HepG2 (cell line): ENCODE results near the gene UGGT1. TPM values are rescaled to one million over a fixed set of nuclear protein-coding genes. Genes with fewer than 3 reads are reported as not detected.

ENCODE experiments used
- ARHGAP35 ChIP-seq: sonication (generic); formaldehyde crosslinking; IDR thresholded peaks from 2 replicates; pipeline ENCODE4 v1.9.0; 2022; ENCODE audit warnings: mild to moderate bottlenecking, inconsistent platforms, moderate library complexity, missing genetic modification reagents, borderline replicate concordance
- CHD2 ChIP-seq: IDR thresholded peaks from 2 replicates; pipeline ENCODE4 v1.6.1; 2011; ENCODE audit warnings: low read depth, low read length, improper control_type of control experiment
- FOXK2 ChIP-seq: fragments of 450-650 bp; IDR thresholded peaks from 2 replicates; pipeline ENCODE4 v1.6.1; 2016
- HOXA3 ChIP-seq: sonication (generic); formaldehyde crosslinking; IDR thresholded peaks from 2 replicates; pipeline ENCODE4 v1.5.0; 2020; ENCODE audit warnings: missing genetic modification reagents
- IKZF1 ChIP-seq: fragments of 450-650 bp; IDR thresholded peaks from 2 replicates; pipeline ENCODE4 v1.7.1; 2016
- MTA1 ChIP-seq: sonication (generic); formaldehyde crosslinking; IDR thresholded peaks from 2 replicates; pipeline ENCODE4 v1.4.0; 2020; ENCODE audit warnings: missing genetic modification reagents, mild to moderate bottlenecking, borderline replicate concordance
- NR2C2 ChIP-seq: sonication (generic); formaldehyde crosslinking; IDR thresholded peaks from 2 replicates; pipeline ENCODE4 v1.4.0; 2020; ENCODE audit warnings: missing genetic modification reagents, mild to moderate bottlenecking, moderate library complexity, borderline replicate concordance
- SIX1 ChIP-seq: sonication (generic); formaldehyde crosslinking; IDR thresholded peaks from 2 replicates; pipeline ENCODE4 v1.4.0; 2020; ENCODE audit warnings: missing genetic modification reagents, borderline replicate concordance
- TEAD3 ChIP-seq: optimal IDR thresholded peaks from 2 replicates; pipeline ENCODE3; 2016; ENCODE audit warnings: borderline replicate concordance
- TOPORS ChIP-seq: sonication (generic); formaldehyde crosslinking; IDR thresholded peaks from 2 replicates; pipeline ENCODE4 v1.8.0; 2023; ENCODE audit warnings: mild to moderate bottlenecking, missing genetic modification reagents
- ZNF143 ChIP-seq: sonication (generic); formaldehyde crosslinking; IDR thresholded peaks from 2 replicates; pipeline ENCODE4 v1.4.0; 2020; ENCODE audit warnings: missing genetic modification reagents
- ZNF17 ChIP-seq: sonication (generic); formaldehyde crosslinking; IDR thresholded peaks from 2 replicates; pipeline ENCODE4 v1.5.0; 2020; ENCODE audit warnings: mild to moderate bottlenecking, missing genetic modification reagents
- ZNF180 ChIP-seq: sonication (generic); formaldehyde crosslinking; IDR thresholded peaks from 2 replicates; pipeline ENCODE4 v1.4.0; 2020; ENCODE audit warnings: low read depth, missing genetic modification reagents, borderline replicate concordance
- ZNF383 ChIP-seq: sonication (generic); formaldehyde crosslinking; IDR thresholded peaks from 2 replicates; pipeline ENCODE4 v1.4.0; 2020; ENCODE audit warnings: missing genetic modification reagents, mild to moderate bottlenecking, borderline replicate concordance
- ZNF446 ChIP-seq: sonication (generic); formaldehyde crosslinking; IDR thresholded peaks from 2 replicates; pipeline ENCODE4 v1.5.0; 2020; ENCODE audit warnings: mild to moderate bottlenecking, missing genetic modification reagents
- ZNF775 ChIP-seq: sonication (generic); formaldehyde crosslinking; IDR thresholded peaks from 2 replicates; pipeline ENCODE4 v1.4.0; 2020; ENCODE audit warnings: missing genetic modification reagents, mild to moderate bottlenecking, moderate library complexity, borderline replicate concordance
- ZZZ3 ChIP-seq: sonication (generic); formaldehyde crosslinking; IDR thresholded peaks from 2 replicates; pipeline ENCODE4 v1.4.0; 2020; ENCODE audit warnings: missing genetic modification reagents, mild to moderate bottlenecking, borderline replicate concordance
- polyA plus RNA-seq, 8 experiments: library from polyadenylated mRNA; depleted of rRNA in 3 of 8; stranded (reverse) in 7 of 8; unstranded in 1 of 8; fragments of >200 nt; fragmentation: Illumina TruSeq in 4 of 8; extraction: Trizol in 4 of 8; gene quantifications; 2 replicates each; pipeline versions ENCODE4 v1.2.1 to v1.2.3, GENCODE V29; 2011 to 2016; ENCODE audit warnings: low read depth in 4 of 8, missing spikeins in 1 of 8, mixed read lengths in 1 of 8; ENCODE audit not compliant: insufficient read depth in 1 of 8
- total RNA-seq, 5 experiments: library from RNA; depleted of rRNA; stranded (reverse); fragments of >200 nt; fragmentation: Illumina TruSeq; extraction: Trizol; gene quantifications; 2 replicates each; pipeline ENCODE4 v1.2.3, GENCODE V29; 2016; ENCODE audit warnings: low read depth in 1 of 5
- TF ChIP-seq, protein P1 (sequence below): sonication (generic); formaldehyde crosslinking; IDR thresholded peaks from 2 replicates; pipeline ENCODE4 v1.8.0; 2023; ENCODE audit warnings: mild to moderate bottlenecking, missing genetic modification reagents
- TF ChIP-seq, protein P2 (sequence below): sonication (generic); formaldehyde crosslinking; IDR thresholded peaks from 2 replicates; pipeline ENCODE4 v1.4.0; 2020; ENCODE audit warnings: missing genetic modification reagents
- TF ChIP-seq, protein P3 (sequence below): sonication (generic); formaldehyde crosslinking; IDR thresholded peaks from 2 replicates; pipeline ENCODE4 v1.5.1; 2020; ENCODE audit warnings: mild to moderate bottlenecking, moderate library complexity, missing genetic modification reagents
- TF ChIP-seq, protein P4 (sequence below): sonication (generic); formaldehyde crosslinking; IDR thresholded peaks from 2 replicates; pipeline ENCODE4 v1.5.0; 2020; ENCODE audit warnings: missing genetic modification reagents, mild to moderate bottlenecking, borderline replicate concordance

The UGGT1 gene
- total and polyA plus RNA-seq, 2 of the 13 experiments (the other 11 are each of a cell fraction or from before 2014, with no cell fraction given), result 35.8 to 83.2 TPM

DNA sequence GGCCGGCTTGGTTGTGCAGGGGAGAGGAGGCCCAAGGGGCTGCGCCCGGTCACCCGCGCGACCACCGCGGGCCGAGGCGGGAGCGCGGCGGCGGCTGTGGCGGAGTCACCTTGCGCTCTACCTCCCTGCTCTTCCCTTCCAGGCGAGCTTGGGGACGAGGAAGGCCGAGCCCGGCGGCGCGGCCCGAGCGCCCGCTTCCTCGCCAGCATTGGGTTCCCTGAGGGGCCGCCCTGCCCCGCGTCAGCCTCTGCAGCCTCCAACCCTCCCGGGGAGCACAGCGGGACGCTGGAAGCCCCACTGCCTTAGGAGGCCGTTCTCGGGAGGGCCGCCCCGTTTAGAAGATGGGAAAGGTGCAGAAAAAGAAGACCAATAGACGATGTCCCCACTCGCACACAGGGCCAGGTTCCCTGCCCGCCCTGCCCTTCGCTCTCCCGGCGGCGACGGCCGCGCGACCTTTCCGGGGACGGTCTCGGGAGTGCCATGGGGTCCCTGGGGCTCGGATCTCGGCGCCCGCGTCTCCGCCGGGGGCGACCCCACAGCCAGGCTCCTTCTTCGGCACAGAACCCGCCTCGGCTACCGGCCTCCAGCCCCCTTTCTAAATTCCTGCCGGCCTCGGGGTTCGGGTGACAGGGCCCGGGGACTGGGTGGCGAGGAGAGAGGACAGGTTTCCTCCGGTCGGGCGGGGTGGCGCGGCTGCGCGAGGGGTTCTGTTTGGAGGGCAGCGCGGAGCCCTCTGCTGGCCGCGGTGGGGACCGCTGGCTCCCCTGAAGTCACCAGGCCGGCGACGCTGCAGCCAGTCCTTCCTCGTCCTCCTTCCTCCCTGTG, 142.2 kb downstream of the UGGT1 start (continued):
- TF ChIP-seq TEAD3 (CRISPR knock-in tag) (peak; percentile 52), NR2C2 (CRISPR knock-in tag) (peak; percentile 51; the same call in 1 of the 2 replicates), TOPORS (CRISPR knock-in tag) (peak; percentile 84), SIX1 (CRISPR knock-in tag) (0 out of 2 replicates have a peak, but pooled peaks have one; percentile 14), ARHGAP35 (CRISPR knock-in tag) (peak; percentile 48; the same call in 1 of the 2 replicates), ZNF180 (peak; percentile 83; the same call in 1 of the 2 replicates), MTA1 (CRISPR knock-in tag) (peak; percentile 88), HOXA3 (CRISPR knock-in tag) (peak; percentile 81), ZZZ3 (CRISPR knock-in tag) (no peak; the same call in 1 of the 2 replicates), IKZF1 (no peak), ZNF143 (CRISPR knock-in tag) (peak; percentile 45; the same call in 1 of the 2 replicates), CHD2 (no peak), ZNF775 (CRISPR knock-in tag) (peak; percentile 80), ZNF383 (CRISPR knock-in tag) (peak; percentile 98), ZNF17 (CRISPR knock-in tag) (no peak), ZNF446 (CRISPR knock-in tag) (peak; percentile 27; the same call in 1 of the 2 replicates), FOXK2 (no peak)
- TF ChIP-seq, protein P1, sequence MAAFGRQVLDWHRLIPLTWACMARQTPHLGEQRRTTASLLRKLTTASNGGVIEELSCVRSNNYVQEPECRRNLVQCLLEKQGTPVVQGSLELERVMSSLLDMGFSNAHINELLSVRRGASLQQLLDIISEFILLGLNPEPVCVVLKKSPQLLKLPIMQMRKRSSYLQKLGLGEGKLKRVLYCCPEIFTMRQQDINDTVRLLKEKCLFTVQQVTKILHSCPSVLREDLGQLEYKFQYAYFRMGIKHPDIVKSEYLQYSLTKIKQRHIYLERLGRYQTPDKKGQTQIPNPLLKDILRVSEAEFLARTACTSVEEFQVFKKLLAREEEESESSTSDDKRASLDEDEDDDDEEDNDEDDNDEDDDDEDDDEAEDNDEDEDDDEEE (CRISPR knock-in tag), result peak; percentile 82
- TF ChIP-seq, protein P2, sequence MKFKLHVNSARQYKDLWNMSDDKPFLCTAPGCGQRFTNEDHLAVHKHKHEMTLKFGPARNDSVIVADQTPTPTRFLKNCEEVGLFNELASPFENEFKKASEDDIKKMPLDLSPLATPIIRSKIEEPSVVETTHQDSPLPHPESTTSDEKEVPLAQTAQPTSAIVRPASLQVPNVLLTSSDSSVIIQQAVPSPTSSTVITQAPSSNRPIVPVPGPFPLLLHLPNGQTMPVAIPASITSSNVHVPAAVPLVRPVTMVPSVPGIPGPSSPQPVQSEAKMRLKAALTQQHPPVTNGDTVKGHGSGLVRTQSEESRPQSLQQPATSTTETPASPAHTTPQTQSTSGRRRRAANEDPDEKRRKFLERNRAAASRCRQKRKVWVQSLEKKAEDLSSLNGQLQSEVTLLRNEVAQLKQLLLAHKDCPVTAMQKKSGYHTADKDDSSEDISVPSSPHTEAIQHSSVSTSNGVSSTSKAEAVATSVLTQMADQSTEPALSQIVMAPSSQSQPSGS (CRISPR knock-in tag), result peak; percentile 48; the same call in 1 of the 2 replicates
- TF ChIP-seq, protein P3, sequence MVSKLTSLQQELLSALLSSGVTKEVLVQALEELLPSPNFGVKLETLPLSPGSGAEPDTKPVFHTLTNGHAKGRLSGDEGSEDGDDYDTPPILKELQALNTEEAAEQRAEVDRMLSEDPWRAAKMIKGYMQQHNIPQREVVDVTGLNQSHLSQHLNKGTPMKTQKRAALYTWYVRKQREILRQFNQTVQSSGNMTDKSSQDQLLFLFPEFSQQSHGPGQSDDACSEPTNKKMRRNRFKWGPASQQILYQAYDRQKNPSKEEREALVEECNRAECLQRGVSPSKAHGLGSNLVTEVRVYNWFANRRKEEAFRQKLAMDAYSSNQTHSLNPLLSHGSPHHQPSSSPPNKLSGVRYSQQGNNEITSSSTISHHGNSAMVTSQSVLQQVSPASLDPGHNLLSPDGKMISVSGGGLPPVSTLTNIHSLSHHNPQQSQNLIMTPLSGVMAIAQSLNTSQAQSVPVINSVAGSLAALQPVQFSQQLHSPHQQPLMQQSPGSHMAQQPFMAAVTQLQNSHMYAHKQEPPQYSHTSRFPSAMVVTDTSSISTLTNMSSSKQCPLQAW (CRISPR knock-in tag), result peak; percentile 72; the same call in 1 of the 2 replicates
- TF ChIP-seq, protein P4, sequence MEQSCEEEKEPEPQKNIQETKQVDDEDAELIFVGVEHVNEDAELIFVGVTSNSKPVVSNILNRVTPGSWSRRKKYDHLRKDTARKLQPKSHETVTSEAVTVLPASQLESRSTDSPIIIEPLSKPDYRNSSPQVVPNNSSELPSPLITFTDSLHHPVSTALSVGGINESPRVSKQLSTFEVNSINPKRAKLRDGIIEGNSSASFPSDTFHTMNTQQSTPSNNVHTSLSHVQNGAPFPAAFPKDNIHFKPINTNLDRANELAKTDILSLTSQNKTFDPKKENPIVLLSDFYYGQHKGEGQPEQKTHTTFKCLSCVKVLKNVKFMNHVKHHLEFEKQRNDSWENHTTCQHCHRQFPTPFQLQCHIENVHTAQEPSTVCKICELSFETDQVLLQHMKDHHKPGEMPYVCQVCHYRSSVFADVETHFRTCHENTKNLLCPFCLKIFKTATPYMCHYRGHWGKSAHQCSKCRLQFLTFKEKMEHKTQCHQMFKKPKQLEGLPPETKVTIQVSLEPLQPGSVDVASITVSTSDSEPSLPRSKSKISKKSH (CRISPR knock-in tag), result peak; percentile 90; the same call in 1 of the 2 replicates
